ENCODE measurements around the gene TRIM63.

GRCh38 chr1:26094677-26095383, 27.4 kb upstream of the TRIM63 start:
- no peak for TF ChIP-seq MYC (IDR thresholded peaks at IDR 0.05; ENCODE audit: low read depth, low read length)
- TF ChIP-seq, protein P1, sequence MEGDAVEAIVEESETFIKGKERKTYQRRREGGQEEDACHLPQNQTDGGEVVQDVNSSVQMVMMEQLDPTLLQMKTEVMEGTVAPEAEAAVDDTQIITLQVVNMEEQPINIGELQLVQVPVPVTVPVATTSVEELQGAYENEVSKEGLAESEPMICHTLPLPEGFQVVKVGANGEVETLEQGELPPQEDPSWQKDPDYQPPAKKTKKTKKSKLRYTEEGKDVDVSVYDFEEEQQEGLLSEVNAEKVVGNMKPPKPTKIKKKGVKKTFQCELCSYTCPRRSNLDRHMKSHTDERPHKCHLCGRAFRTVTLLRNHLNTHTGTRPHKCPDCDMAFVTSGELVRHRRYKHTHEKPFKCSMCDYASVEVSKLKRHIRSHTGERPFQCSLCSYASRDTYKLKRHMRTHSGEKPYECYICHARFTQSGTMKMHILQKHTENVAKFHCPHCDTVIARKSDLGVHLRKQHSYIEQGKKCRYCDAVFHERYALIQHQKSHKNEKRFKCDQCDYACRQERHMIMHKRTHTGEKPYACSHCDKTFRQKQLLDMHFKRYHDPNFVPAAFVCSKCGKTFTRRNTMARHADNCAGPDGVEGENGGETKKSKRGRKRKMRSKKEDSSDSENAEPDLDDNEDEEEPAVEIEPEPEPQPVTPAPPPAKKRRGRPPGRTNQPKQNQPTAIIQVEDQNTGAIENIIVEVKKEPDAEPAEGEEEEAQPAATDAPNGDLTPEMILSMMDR (IDR thresholded peaks at IDR 0.05; ENCODE audit: low read depth, low read length): no peak
